SK-N-MC (cell line): ENCODE data around the gene GALNT5.

Experiments used
- EZH2 ChIP-seq: fragments of 200-600 bp; sonication (generic); IDR thresholded peaks from one replicate; pipeline ENCODE4 v1.6.1; 2017; ENCODE audit warnings: antibody characterized with exemption
- POLR2AphosphoS5 ChIP-seq: IDR thresholded peaks from 2 replicates; pipeline ENCODE4 v1.6.1; 2012; ENCODE audit warnings: mild to moderate bottlenecking, low read depth, low read length, borderline replicate concordance

GRCh38 chr2:157246765-157247407 lies 10.6 kb upstream of the GALNT5 start:
- TF ChIP-seq POLR2AphosphoS5 (no peak), EZH2 (no peak)
